Activated T-helper 2 cell treated with anti-CD3 and anti-CD28 coated beads, Interferon-gamma antibody, Interleukin-2, Interleukin-4, amounts not matched to agents 10 μg/mL and 5 μg/mL and 100 μg/mL, durations not matched to agents 14 hours and 24 hours and 36 hours (primary cell): ENCODE results near the gene CLTA. TPM values are rescaled to one million over a fixed set of nuclear protein-coding genes. Genes with fewer than 3 reads are reported as not detected.
A peak's percentile ranks its signal among the peaks of the same experiment; 100 is the strongest.
"Not testable (repeated sequence)": the region's sequence is repeated elsewhere in the genome, so short reads cannot be mapped to it uniquely, and the experiment has no call there.

Experiments used
- DNase-seq: peaks from one replicate; pipeline ENCODE4 v3.0.0; 2021; ENCODE audit warnings: low spot score
- H3K27ac Mint-ChIP-seq: one replicate; pipeline ENCODE4 v1.8.0; 2021; ENCODE audit warnings: mixed read lengths
- H3K27me3 Mint-ChIP-seq: one replicate; pipeline ENCODE4 v1.8.0; 2021; ENCODE audit warnings: low read depth, mixed read lengths
- H3K36me3 Mint-ChIP-seq: one replicate; pipeline ENCODE4 v1.8.0; 2021; ENCODE audit warnings: low read depth, mixed read lengths
- H3K4me1 Mint-ChIP-seq: one replicate; pipeline ENCODE4 v1.8.0; 2021; ENCODE audit warnings: low read depth, mixed read lengths
- H3K4me3 Mint-ChIP-seq: one replicate; pipeline ENCODE4 v1.8.0; 2021; ENCODE audit warnings: low read depth, mild to moderate bottlenecking, moderate library complexity, mixed read lengths
- H3K9me3 Mint-ChIP-seq: one replicate; pipeline ENCODE4 v1.8.0; 2021; ENCODE audit warnings: mixed read lengths
- intact Hi-C: fragments of 100-400 bp; cut with micrococcal nuclease; formaldehyde crosslinking; loops from one replicate; pipeline ENCODE4 v1.15.1; 2023
- total RNA-seq: library from RNA; stranded (reverse); gene quantifications from 2 replicates; pipeline ENCODE4 v1.2.3, GENCODE V29; 2022

Gene CLTA
- total RNA-seq, 1 donor from 2014 or later: 160 TPM

DNA sequence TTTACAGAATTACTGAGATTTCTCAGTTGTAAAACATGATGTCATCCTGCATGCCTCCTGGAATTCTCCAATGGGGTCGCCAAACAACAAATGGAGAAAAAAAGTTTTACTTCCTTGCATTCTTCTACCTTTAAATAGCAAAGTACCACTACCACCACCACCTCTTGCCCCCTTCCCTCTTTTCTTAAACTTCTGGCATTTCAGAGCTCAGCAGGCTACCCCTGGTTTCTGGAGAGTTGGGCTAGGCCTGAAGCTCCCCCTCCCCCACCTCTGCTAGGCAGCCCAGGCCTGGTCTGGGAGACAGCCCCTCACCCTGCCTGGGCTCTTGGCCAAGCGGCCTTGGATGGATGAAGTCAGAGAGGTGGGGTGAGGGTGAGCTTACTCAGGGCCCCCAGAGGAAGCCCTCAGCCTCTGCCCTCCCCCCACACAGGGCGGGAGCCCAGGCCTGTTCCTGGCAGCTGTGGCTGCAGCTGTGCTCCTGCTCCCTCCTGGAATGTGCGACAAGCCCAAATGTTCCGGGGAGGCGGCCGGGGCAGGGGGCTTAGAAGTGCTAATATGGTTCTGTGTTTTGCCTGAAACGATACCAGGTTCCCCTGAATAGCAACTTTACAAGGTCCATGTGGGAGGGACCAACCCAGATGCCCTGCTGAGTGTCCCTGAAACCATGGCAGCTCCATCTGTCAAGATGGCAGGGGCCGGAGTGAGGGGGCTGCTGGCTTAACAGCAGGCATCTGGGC is 27.5 kb upstream of the CLTA start:
- intact Hi-C loops: no loop called here
- Mint-ChIP-seq H3K9me3 (no peaks in the 10 kb centered on the region), H3K27me3 (peaks cover 2% of the 10 kb centered on the region), H3K36me3 (peaks cover 23% of the 10 kb centered on the region), H3K4me3 (no peak overlapping the region), H3K27ac (no peak overlapping the region), H3K4me1 (peaks cover 8% of the 10 kb centered on the region)
- DNase-seq: no peak

DNA sequence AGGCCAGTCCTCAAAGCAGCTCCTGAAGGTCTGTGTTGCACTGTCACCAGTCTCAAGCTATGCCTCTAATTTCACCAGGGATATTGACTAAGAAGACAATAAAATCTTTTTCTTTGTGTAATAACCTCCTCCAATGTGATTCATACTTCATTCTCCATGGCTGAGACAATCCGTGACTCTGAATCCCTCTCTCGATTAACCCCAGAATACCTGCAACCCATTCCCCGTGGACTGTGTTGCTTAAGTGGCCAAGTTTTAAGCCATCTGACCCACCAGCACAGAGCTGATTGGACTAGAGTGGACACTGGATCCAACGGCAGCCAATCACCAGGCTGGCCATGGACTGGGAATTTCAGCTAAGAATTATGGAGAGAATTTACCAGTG is 26.9 kb upstream of the CLTA start:
- Mint-ChIP-seq H3K27me3 (peaks cover 2% of the 10 kb centered on the region), H3K9me3 (no peaks in the 10 kb centered on the region), H3K27ac (no peak overlapping the region), H3K4me3 (no peak overlapping the region), H3K36me3 (peaks cover 17% of the 10 kb centered on the region), H3K4me1 (peaks cover 5% of the 10 kb centered on the region)
- intact Hi-C loops: no loop called here
- no peak for DNase-seq

- intact Hi-C loops: no loop called here
- peaks cover 11% of the 10 kb centered on the region for H3K36me3 Mint-ChIP-seq
- no peak overlapping the region for H3K27ac Mint-ChIP-seq
- H3K9me3 Mint-ChIP-seq: no peaks in the 10 kb centered on the region
- H3K4me3 Mint-ChIP-seq: no peak overlapping the region
- no peak for DNase-seq
- H3K4me1 Mint-ChIP-seq: peaks cover 5% of the 10 kb centered on the region
- H3K27me3 Mint-ChIP-seq: peaks cover 2% of the 10 kb centered on the region
Observed at GRCh38 chr9:36164372-36164771, 26.3 kb upstream of the CLTA start.

DNA sequence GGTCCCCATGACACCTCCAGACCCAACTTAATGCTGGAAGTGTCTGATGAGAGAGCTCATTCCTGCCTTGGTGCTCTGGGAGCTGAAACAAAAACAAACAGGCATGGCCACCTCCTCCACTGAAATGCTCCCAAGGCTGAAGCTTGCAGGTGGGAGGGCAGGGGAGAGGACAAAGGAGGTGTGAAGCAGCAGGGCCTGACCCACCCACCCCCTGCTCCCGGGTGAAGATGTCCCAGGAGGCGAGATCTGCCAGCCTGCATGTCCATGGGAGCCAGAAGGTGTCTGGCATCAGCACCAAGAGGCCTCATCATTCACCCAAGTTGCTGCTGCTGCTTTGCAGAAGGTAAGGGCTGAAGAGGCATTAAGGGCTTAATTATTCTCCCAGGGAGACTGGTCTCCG is 25.7 kb upstream of the CLTA start:
- DNase-seq: no peak
- peaks cover 2% of the 10 kb centered on the region for H3K27me3 Mint-ChIP-seq
- H3K4me3 Mint-ChIP-seq: peak overlapping the region; percentile 18
- intact Hi-C loops: loop anchor here (5.0 kb wide), 1 partner anchor 33 kb away; no protein-coding TSS in a partner anchor
- no peak overlapping the region for H3K27ac Mint-ChIP-seq
- no peaks in the 10 kb centered on the region for H3K9me3 Mint-ChIP-seq
- peaks cover 5% of the 10 kb centered on the region for H3K4me1 Mint-ChIP-seq
- peaks cover 8% of the 10 kb centered on the region for H3K36me3 Mint-ChIP-seq

DNA sequence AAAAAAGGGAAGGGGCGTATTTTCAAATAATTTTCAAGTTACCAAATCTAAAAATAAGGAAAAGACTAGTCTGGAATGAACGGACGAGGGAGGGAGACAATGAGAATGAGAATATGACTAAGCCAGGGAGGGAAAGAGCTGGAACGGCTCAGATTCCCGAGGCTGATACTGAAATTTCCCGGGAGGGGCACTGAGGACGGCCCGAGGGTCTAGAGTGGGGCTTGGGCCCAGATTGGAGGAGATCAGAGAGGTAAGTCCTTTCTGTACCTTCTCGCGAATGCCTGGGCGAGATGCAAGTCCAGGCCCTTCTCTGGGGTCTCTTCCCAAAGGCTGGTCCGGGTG is 24.9 kb upstream of the CLTA start:
- Mint-ChIP-seq H3K4me1 (peaks cover 5% of the 10 kb centered on the region), H3K27me3 (peaks cover 5% of the 10 kb centered on the region), H3K4me3 (peak overlapping the region; percentile 18), H3K9me3 (no peaks in the 10 kb centered on the region), H3K36me3 (peaks cover 3% of the 10 kb centered on the region), H3K27ac (no peak overlapping the region)
- intact Hi-C loops: loop anchor here (1.0 to 5.0 kb wide), 2 partner anchors 33 to 62 kb away; no protein-coding TSS in a partner anchor
- no peak for DNase-seq

- H3K4me3 Mint-ChIP-seq: peak overlapping the region; percentile 72
Observed at GRCh38 chr9:36166168-36166927, 24.4 kb upstream of the CLTA start.

GRCh38 chr9:36169166-36169565 is 21.6 kb upstream of the CLTA start, which contains the start of gene CCIN:
TSS of gene CCIN (plus strand) at chr9:36169388. CDS start at chr9:36169503, 115 bp downstream.
- intact Hi-C loops: loop anchor here (5.0 kb wide), 1 partner anchor 37 kb away; no protein-coding TSS in a partner anchor
- no peak within 1 kb of the TSS for H3K4me3 Mint-ChIP-seq

More at GRCh38 chr9:36166168-36166927, 24.4 kb upstream of the CLTA start:
- intact Hi-C loops: loop anchor here (1.0 to 5.0 kb wide), 2 partner anchors 34 to 63 kb away; no protein-coding TSS in a partner anchor
- no peaks in the 10 kb centered on the region for H3K9me3 Mint-ChIP-seq
- H3K27ac Mint-ChIP-seq: no peak overlapping the region
- peaks cover 3% of the 10 kb centered on the region for H3K36me3 Mint-ChIP-seq
- H3K27me3 Mint-ChIP-seq: peaks cover 7% of the 10 kb centered on the region
- H3K4me1 Mint-ChIP-seq: peaks cover 5% of the 10 kb centered on the region
- peak; percentile 81 for DNase-seq

GRCh38 chr9:36169708-36170107 is 21.0 kb upstream of the CLTA start:
- H3K9me3 Mint-ChIP-seq: no peaks in the 10 kb centered on the region
- H3K4me1 Mint-ChIP-seq: peaks cover 4% of the 10 kb centered on the region
- no peaks in the 10 kb centered on the region for H3K36me3 Mint-ChIP-seq
- intact Hi-C loops: loop anchor here (5.0 kb wide), 1 partner anchor 37 kb away; no protein-coding TSS in a partner anchor
- no peak for DNase-seq
- H3K4me3 Mint-ChIP-seq: no peak overlapping the region
- H3K27me3 Mint-ChIP-seq: peaks cover 7% of the 10 kb centered on the region
- H3K27ac Mint-ChIP-seq: no peak overlapping the region

More at GRCh38 chr9:36169166-36169565, 21.6 kb upstream of the CLTA start, which contains the start of gene CCIN:
- Mint-ChIP-seq H3K27ac (no peak within 1 kb of the TSS), H3K27me3 (peaks cover 7% of the 10 kb centered on the region), H3K9me3 (no peaks in the 10 kb centered on the region), H3K4me1 (peaks cover 5% of the 10 kb centered on the region), H3K36me3 (no peaks in the 10 kb centered on the region)
- no peak for DNase-seq

DNA sequence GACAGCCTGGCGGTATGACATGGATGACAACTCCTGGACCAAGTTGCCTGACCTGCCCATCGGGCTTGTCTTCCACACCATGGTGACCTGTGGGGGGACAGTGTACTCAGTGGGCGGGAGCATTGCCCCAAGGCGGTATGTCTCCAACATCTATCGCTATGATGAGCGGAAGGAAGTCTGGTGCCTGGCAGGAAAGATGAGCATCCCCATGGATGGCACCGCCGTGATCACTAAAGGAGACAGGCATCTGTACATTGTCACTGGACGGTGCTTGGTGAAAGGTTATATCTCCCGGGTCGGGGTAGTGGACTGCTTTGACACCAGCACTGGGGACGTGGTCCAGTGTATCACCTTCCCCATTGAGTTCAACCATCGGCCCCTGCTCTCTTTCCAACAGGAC is 20.2 kb upstream of the CLTA start:
- Mint-ChIP-seq H3K4me1 (peaks cover 2% of the 10 kb centered on the region), H3K4me3 (no peak overlapping the region), H3K36me3 (no peaks in the 10 kb centered on the region), H3K27ac (no peak overlapping the region), H3K9me3 (no peaks in the 10 kb centered on the region), H3K27me3 (peaks cover 8% of the 10 kb centered on the region)
- intact Hi-C loops: no loop called here
- DNase-seq: no peak

DNA sequence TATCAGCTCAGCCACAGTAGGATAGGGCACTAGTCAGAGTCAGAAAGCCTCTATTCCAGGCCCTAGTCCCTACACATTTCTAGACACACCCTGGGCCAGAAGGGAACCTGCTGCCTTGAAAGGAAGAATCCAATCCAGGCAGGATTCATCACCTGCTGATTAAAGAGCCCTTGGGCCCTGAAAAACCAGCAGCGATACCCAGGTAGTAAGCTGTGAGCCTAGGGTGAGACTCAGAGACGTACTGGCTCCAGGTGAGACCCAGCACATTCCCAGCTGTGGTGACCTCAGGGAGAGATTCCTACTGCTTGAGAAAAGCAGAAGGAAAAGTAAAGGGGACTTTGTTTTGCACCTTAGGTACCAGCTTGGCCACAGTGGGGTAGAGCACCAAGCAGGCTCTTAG is 16.9 kb upstream of the CLTA start:
- H3K27me3 Mint-ChIP-seq: peaks cover 11% of the 10 kb centered on the region
- no peak overlapping the region for H3K4me3 Mint-ChIP-seq
- no peak for DNase-seq
- no peaks in the 10 kb centered on the region for H3K36me3 Mint-ChIP-seq
- intact Hi-C loops: no loop called here
- peaks cover 3% of the 10 kb centered on the region for H3K4me1 Mint-ChIP-seq
- H3K27ac Mint-ChIP-seq: no peak overlapping the region
- H3K9me3 Mint-ChIP-seq: no peaks in the 10 kb centered on the region

- peaks cover 5% of the 10 kb centered on the region for H3K4me1 Mint-ChIP-seq
- no peak overlapping the region for H3K4me3 Mint-ChIP-seq
- H3K27ac Mint-ChIP-seq: no peak overlapping the region
- DNase-seq: no peak
- intact Hi-C loops: no loop called here
- no peaks in the 10 kb centered on the region for H3K36me3 Mint-ChIP-seq
- no peaks in the 10 kb centered on the region for H3K9me3 Mint-ChIP-seq
- peaks cover 14% of the 10 kb centered on the region for H3K27me3 Mint-ChIP-seq
Observed at GRCh38 chr9:36174271-36174670, 16.4 kb upstream of the CLTA start.

DNA sequence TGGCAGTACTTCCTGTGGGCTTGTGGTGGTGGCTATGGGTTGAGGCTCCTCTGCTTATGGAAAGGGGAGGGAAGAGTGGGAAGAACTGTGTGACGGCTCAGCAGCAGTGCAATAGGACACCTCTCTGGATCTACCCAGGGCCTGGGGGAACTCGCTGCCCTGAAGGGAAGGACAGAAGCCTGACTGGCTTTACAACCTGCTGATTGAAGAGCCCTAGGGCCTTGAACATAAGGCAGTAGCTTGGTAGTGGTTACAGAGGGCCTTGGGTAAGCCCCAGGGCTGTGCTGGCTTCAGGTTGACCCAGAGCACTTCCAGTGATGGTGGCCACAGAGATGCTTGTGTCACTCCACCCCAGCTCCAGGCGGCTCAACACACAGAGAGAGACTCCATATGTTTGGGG is 16.0 kb upstream of the CLTA start:
- Mint-ChIP-seq H3K4me1 (peaks cover 5% of the 10 kb centered on the region), H3K9me3 (no peaks in the 10 kb centered on the region), H3K27me3 (peaks cover 14% of the 10 kb centered on the region), H3K27ac (no peak overlapping the region), H3K4me3 (no peak overlapping the region), H3K36me3 (no peaks in the 10 kb centered on the region)
- intact Hi-C loops: no loop called here
- DNase-seq: no peak

- H3K27ac Mint-ChIP-seq, intact Hi-C loops, H3K4me1 Mint-ChIP-seq, H3K4me3 Mint-ChIP-seq, DNase-seq, H3K9me3 Mint-ChIP-seq, H3K36me3 Mint-ChIP-seq: not testable (repeated sequence)
- peaks cover 14% of the 10 kb centered on the region for H3K27me3 Mint-ChIP-seq
Observed at GRCh38 chr9:36175209-36175608, 15.5 kb upstream of the CLTA start.
